Neural cell (in vitro differentiated cells): Measurements from ENCODE around the gene RBFOX2.

Source experiments
- CTCF ChIP-seq: fragments of 450-650 bp; IDR thresholded peaks from 2 replicates; pipeline ENCODE4 v1.5.1; 2014; ENCODE audit warnings: antibody characterized with exemption, mild to moderate bottlenecking, moderate library complexity; ENCODE audit not compliant: poor library complexity, severe bottlenecking
- EP300 ChIP-seq: fragments of 450-650 bp; conservative IDR thresholded peaks from 2 replicates; pipeline ENCODE4 v1.6.1; 2014; ENCODE audit warnings: antibody characterized with exemption, mild to moderate bottlenecking, moderate library complexity; ENCODE audit not compliant: poor library complexity, severe bottlenecking
- EZH2 ChIP-seq: fragments of 200-600, 300-800 bp; shearing (Covaris generic), sonication (generic); IDR thresholded peaks from 2 replicates; pipeline ENCODE4 v1.6.1; 2014; ENCODE audit warnings: antibody characterized with exemption, low read length, borderline replicate concordance, mild to moderate bottlenecking; ENCODE audit not compliant: insufficient read depth, poor library complexity, severe bottlenecking
- REST ChIP-seq: IDR thresholded peaks from 2 replicates; pipeline ENCODE4 v1.6.1; 2012; ENCODE audit warnings: borderline replicate concordance
- TAF1 ChIP-seq: IDR thresholded peaks from 2 replicates; pipeline ENCODE4 v1.6.1; 2012; ENCODE audit warnings: low read depth

GRCh38 chr22:35866651-35867050 is 162.0 kb downstream of the RBFOX2 start:
- TF ChIP-seq EZH2: no peak
- no peak for TF ChIP-seq CTCF
- no peak for TF ChIP-seq TAF1
- TF ChIP-seq REST: no peak
- TF ChIP-seq EP300: no peak
